Fibroblast of lung (primary cell): ENCODE data around the gene HPDL. TPM values are rescaled to one million over a fixed set of nuclear protein-coding genes. Genes with fewer than 3 reads are reported as not detected.

Source experiments
- DNase-seq, 2 donors: peaks; one replicate each; pipeline versions ENCODE4 v3.0.0 to v3.0.0-alpha.2; 2010; ENCODE audit warnings: low read depth in 2 of 2
- H2AFZ ChIP-seq: 2 replicates; pipeline ENCODE4 v1.5.1; 2012; ENCODE audit warnings: low read length, control low read depth, inconsistent platforms
- H3K27ac ChIP-seq: 2 replicates; pipeline ENCODE4 v1.5.1; 2011; ENCODE audit warnings: low read length, control low read depth; ENCODE audit not compliant: insufficient read depth
- H3K27me3 ChIP-seq: 2 replicates; pipeline ENCODE4 v1.5.1; 2011; ENCODE audit warnings: mild to moderate bottlenecking, low read length; ENCODE audit not compliant: control insufficient read depth, insufficient read depth
- H3K36me3 ChIP-seq: 2 replicates; pipeline ENCODE4 v1.5.1; 2011; ENCODE audit warnings: low read length; ENCODE audit not compliant: control insufficient read depth, insufficient read depth
- H3K4me1 ChIP-seq: 2 replicates; pipeline ENCODE4 v1.5.1; 2011; ENCODE audit warnings: low read length; ENCODE audit not compliant: control insufficient read depth, insufficient read depth; ENCODE audit errors: extremely low read depth
- H3K4me2 ChIP-seq: 2 replicates; pipeline ENCODE4 v1.5.1; 2011; ENCODE audit warnings: low read length, control low read depth; ENCODE audit not compliant: insufficient read depth; ENCODE audit errors: extremely low read depth
- H3K4me3 ChIP-seq, 4 experiments: fragments of 200-600 bp in 1 of 4; sonication (generic) in 1 of 4; replicated peaks in 1 of 4; 2 replicates each; pipeline ENCODE4 v1.5.1; 2011 to 2016; ENCODE audit warnings: low read length in 4 of 4, low read depth in 3 of 4, mild to moderate bottlenecking in 3 of 4, control low read depth in 2 of 4, inconsistent platforms in 1 of 4, mixed read lengths in 1 of 4; ENCODE audit not compliant: insufficient read depth in 1 of 4; ENCODE audit errors: control extremely low read depth in 1 of 4
- H3K79me2 ChIP-seq: 2 replicates; pipeline ENCODE4 v1.5.1; 2012; ENCODE audit warnings: mild to moderate bottlenecking, low read length, inconsistent platforms; ENCODE audit not compliant: control insufficient read depth, insufficient read depth
- H3K9ac ChIP-seq: 2 replicates; pipeline ENCODE4 v1.5.1; 2011; ENCODE audit warnings: mild to moderate bottlenecking, low read length, control low read depth; ENCODE audit not compliant: insufficient read depth
- H3K9me3 ChIP-seq: 2 replicates; pipeline ENCODE4 v1.5.1; 2012; ENCODE audit warnings: low read depth, low read length; ENCODE audit not compliant: control insufficient read depth, insufficient read depth
- H4K20me1 ChIP-seq: 2 replicates; pipeline ENCODE4 v1.5.1; 2011; ENCODE audit warnings: low read length; ENCODE audit not compliant: control insufficient read depth, insufficient read depth; ENCODE audit errors: extremely low read depth
- CTCF ChIP-seq, 2 donors: IDR thresholded peaks in 1 of 2; conservative IDR thresholded peaks in 1 of 2; 1 replicate in 1 of 2; 2 replicates in 1 of 2; pipeline ENCODE4 v1.5.1; 2011 to 2012; ENCODE audit warnings: low read length in 2 of 2, control low read depth in 1 of 2, inconsistent platforms in 1 of 2, low read depth in 1 of 2, mild to moderate bottlenecking in 1 of 2
- EZH2 ChIP-seq: IDR thresholded peaks from 2 replicates; pipeline ENCODE4 v1.5.1; 2012; ENCODE audit warnings: low read length, control low read depth, mild to moderate bottlenecking; ENCODE audit errors: missing control alignments
- polyA plus RNA-seq, 2 donors: library from polyadenylated mRNA; depleted of rRNA in 1 of 2; stranded (reverse) in 1 of 2; unstranded in 1 of 2; fragments of >200 nt; gene quantifications; 2 replicates each; pipeline ENCODE4 v1.2.1, GENCODE V29; 2011 to 2012; ENCODE audit warnings: missing spikeins in 1 of 2
- total RNA-seq: library from RNA; depleted of rRNA; stranded (reverse); fragments of >200 nt; gene quantifications from 2 replicates; pipeline ENCODE4 v1.2.1, GENCODE V29; 2014

HPDL gene
- total and polyA plus RNA-seq, 2 donors (not counting 1 experiment from before 2014, with no cell fraction given): 0.17 TPM

- H3K4me2 ChIP-seq: no peak overlapping the region
- peaks cover 8% of the 10 kb centered on the region for H3K4me1 ChIP-seq
- no peaks in the 10 kb centered on the region for H4K20me1 ChIP-seq
- no peak overlapping the region for H3K4me3 ChIP-seq
- no peak overlapping the region for H3K27ac ChIP-seq
- no peak for DNase-seq
- H3K9ac ChIP-seq: no peak overlapping the region
- peaks cover 5% of the 10 kb centered on the region for H3K36me3 ChIP-seq
- H2AFZ ChIP-seq: no peak overlapping the region
- no peaks in the 10 kb centered on the region for H3K79me2 ChIP-seq
- H3K27me3 ChIP-seq: no peaks in the 10 kb centered on the region
- TF ChIP-seq CTCF (conservative IDR thresholded peaks at IDR 0.05 in 1 of 2, IDR thresholded peaks at IDR 0.05 in 1 of 2; ENCODE audit: low read depth in 1 of 2, low read length in 2 of 2) (no peak), EZH2 (no peak)
- no peaks in the 10 kb centered on the region for H3K9me3 ChIP-seq
Measured at GRCh38 chr1:45328680-45329079, 2.0 kb downstream of the HPDL start.

- Histone ChIP-seq H4K20me1 (no peaks in the 10 kb centered on the region), H3K79me2 (no peaks in the 10 kb centered on the region), H3K9ac (no peak overlapping the region), H3K27ac (no peak overlapping the region), H3K4me2 (no peak overlapping the region), H2AFZ (no peak overlapping the region), H3K4me1 (peaks cover 8% of the 10 kb centered on the region), H3K4me3 (no peak overlapping the region), H3K36me3 (peaks cover 5% of the 10 kb centered on the region), H3K9me3 (no peaks in the 10 kb centered on the region), H3K27me3 (no peaks in the 10 kb centered on the region)
- TF ChIP-seq EZH2 (no peak), CTCF (conservative IDR thresholded peaks at IDR 0.05 in 1 of 2, IDR thresholded peaks at IDR 0.05 in 1 of 2; ENCODE audit: low read depth in 1 of 2, low read length in 2 of 2) (no peak)
- DNase-seq: no peak
Measured at GRCh38 chr1:45329445-45329844, 2.8 kb downstream of the HPDL start.

GRCh38 chr1:45331436-45332345, 5.0 kb downstream of the HPDL start:
- Histone ChIP-seq H3K4me2 (no peak overlapping the region), H2AFZ (no peak overlapping the region), H3K36me3 (peaks cover 5% of the 10 kb centered on the region), H3K4me1 (peaks cover 6% of the 10 kb centered on the region), H3K27me3 (no peaks in the 10 kb centered on the region), H4K20me1 (no peaks in the 10 kb centered on the region), H3K79me2 (no peaks in the 10 kb centered on the region), H3K9ac (no peak overlapping the region), H3K27ac (no peak overlapping the region), H3K4me3 (no peak overlapping the region), H3K9me3 (no peaks in the 10 kb centered on the region)
- TF ChIP-seq CTCF (conservative IDR thresholded peaks at IDR 0.05 in 1 of 2, IDR thresholded peaks at IDR 0.05 in 1 of 2; ENCODE audit: low read depth in 1 of 2, low read length in 2 of 2): no peak
- TF ChIP-seq EZH2: no peak
- no peak for DNase-seq
